GM15510 (cell line): ENCODE measurements around the gene COL25A1.

Source experiments
- POLR2A ChIP-seq: IDR thresholded peaks from 3 replicates; pipeline ENCODE4 v1.6.1; 2011; ENCODE audit warnings: borderline replicate concordance; ENCODE audit not compliant: insufficient read length; ENCODE audit errors: extremely low read depth

Gene COL25A1

DNA sequence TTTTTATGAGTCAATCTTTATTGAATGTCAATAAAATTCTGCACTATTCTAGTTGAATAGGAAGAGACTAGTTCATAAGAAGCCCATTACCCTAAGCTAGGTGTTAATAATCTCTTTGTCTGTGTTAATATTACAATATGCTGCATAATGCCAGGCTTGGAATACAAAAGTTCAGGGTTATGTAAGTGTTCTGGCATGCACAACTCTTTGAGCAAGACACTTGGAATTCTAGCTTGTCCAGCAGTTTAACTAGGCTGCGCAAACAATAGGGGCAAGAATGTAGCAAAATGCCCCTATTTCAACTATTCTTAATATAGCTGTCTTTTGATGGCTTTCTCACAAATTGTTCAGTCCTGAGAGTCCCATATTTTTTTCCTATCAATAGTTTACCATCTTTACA, 508.3 kb downstream of the COL25A1 start:
- no peak for TF ChIP-seq POLR2A

DNA sequence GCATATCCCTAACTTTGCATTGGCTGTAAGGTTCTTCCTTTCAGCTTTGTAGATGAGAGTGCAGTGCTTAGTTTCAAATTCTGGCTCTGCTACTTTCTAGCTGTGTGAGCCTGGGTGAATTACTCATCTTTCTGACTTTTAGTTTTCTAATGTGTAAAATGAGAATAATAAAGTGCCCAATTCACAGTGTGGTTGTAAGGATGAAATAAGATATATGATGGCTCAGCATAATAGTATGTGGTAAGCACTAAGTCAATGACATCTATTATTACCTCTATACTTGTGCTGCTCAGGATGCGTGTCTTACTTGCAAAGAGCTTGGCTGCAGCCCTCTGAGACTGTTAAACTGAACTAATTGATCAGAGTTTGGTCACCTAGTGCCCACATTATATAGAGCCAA, 509.0 kb downstream of the COL25A1 start:
- no peak for TF ChIP-seq POLR2A

DNA sequence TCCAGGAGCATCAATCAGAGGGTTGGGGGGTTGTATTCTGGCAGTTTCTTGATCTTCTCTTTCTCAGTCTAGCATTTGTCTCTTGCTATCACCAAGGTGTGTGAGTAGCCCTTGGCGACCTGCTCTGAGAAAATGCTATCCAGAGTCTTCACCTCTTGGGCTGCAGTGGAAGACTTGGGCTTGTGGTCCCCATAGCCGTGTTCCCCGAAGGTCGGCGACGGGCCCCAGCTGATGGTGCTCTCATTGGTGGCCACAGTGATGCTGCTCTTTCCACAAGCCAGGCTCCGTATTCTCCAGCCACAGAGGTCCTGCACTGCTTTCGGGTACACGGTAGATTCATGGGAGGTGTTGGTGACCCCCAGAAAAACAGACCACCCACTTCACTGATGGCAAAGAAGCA, 513.7 kb downstream of the COL25A1 start:
- TF ChIP-seq POLR2A: no peak

DNA sequence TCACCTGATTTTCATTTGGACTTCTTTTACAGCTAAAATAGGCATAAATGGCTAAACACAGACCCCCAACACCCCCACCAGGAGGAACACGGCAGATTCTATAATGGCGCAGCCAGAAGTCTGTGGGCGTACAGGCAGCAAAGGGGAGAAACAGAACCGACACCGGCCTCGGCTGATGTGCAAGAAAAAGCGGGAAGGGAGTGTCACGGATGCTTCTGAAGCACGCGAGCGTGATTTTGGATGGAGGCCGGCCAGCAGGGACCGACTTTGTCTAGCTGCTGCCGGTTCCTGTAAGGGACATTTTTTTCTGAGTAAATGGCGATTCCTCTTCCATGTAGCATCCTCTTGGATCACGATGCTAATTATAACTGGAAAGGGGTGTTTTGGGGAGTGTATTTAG, 514.7 kb downstream of the COL25A1 start:
- TF ChIP-seq POLR2A: no peak

DNA sequence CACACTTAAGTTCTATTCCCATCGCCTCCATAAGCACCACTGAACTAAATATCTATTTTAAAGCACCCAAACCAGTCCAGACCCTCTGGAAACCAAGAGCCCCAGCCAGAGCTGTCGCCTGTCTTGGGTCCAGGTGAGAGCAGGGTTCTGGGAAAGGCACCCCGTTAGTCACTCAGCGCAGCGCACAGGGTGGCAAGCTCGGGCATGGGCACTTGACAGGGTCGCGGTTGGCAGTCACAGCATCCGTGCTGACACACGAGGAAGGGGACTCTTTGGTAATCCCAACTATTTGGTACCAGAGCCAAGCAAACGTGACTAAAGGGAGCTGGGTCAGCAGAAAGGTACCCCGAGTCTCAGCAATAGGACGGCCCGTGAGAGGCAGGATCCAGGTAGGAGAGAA, 515.4 kb downstream of the COL25A1 start:
- TF ChIP-seq POLR2A: no peak

DNA sequence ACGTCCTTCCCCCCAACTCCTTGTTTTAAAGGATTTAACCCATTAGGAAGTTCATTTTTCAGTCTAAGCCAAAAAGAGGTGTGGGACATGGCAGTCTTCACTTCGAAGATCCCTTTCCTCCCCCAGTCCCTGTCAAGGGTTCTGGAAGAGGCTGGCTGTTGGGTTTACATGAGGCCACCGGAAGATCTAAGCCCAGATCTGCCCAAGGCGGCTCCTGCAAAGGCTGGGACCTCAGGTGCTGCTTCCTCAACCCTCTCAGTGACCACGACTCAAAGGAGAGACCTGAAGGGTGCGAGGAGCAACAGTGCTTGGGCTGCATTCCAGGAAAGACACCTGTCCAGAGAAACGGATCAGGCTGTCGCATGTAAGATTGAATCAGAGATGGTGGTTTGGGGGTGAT, 516.1 kb downstream of the COL25A1 start:
- TF ChIP-seq POLR2A: no peak

DNA sequence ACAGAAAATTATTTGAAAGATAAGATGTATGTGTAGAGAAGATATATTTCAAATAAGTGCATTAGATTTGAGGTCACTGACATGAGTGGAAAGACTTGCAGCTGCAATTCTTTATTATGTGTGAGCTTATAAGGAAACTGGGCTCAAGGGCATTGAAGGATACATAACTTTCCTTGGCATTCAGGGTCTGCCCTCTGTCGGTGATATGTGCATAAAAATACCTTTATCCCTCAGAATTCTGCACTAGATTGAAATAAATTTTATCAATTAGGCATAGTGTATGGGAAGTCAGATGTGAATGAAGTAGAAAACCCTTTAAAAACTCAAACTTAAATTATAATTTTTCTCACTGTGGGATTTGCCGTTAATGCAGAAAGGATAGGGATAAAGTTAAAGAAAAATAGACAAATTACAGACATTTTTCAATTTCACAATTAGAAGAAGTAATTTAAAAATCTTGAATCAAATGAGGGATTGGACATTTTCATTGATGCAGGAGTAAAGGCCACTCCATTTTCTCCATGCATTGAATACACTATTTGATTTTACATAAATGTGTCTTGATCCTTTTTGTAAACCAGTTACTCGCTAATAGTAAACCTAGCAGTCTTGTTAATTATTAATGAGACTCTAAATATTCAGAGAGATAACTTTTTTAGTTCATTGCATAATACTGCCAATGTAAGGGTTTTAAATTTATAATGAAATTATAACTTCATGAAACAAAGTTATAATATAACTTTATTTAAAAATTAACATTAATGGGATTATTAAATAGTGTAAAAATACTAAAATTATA, 518.6 kb downstream of the COL25A1 start:
- TF ChIP-seq POLR2A: no peak

DNA sequence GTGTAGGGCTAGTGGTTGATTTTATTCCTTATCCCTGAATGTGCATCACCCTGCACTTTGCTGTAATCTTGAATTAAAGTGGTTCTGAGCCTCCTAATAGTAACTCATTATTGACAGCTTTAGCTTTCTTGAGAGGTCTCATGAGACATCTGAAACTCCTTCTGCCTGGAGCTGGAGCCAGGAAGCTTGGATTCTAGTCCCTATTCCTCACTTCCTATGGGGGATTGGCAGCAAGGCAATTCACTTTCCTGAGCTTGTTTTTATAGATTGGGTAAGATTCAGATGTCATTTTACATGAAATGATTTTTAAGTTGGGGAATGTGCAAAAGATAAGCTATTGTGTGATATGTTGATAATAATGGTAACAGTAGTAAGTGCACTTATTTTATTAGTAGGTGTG, 522.5 kb downstream of the COL25A1 start:
- TF ChIP-seq POLR2A: no peak

DNA sequence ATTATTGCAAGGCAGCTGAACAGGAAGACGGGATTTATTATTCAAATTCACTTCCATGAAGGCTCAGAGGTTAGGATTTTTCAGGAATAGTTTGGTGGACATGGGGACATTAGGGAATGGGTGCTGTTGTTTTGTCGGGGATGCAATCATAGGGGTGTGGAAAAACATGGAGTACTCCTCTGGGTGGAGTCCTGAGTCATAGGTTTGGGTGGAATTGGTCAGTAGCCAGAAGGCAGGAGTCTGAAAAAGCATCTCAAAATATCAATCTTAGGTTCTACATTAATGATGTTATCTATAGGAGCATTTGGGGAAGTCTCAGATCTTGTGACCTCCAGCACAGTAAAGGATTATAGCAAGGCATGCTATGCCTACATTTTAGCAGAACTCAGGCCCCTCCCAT, 525.1 kb downstream of the COL25A1 start:
- TF ChIP-seq POLR2A: no peak

DNA sequence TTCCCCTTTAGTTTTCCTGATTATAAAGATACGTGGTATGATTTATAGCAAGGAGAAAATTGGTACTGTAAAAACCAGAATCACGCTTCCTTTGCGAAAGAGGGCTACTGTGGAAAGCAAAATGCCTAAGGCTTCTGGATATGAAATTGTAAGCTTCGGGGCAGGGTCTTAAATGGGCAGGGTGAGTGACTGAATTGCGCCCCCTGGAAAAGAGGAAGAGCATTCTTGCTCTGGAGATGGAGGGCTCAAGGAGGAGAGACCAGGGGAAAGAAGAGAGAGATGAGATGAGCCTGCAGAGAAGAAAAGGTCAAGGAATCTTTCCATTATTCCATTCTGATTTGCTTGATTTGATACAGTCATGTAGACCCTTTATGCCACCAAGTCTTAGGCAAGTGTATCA, 526.5 kb downstream of the COL25A1 start:
- no peak for TF ChIP-seq POLR2A

DNA sequence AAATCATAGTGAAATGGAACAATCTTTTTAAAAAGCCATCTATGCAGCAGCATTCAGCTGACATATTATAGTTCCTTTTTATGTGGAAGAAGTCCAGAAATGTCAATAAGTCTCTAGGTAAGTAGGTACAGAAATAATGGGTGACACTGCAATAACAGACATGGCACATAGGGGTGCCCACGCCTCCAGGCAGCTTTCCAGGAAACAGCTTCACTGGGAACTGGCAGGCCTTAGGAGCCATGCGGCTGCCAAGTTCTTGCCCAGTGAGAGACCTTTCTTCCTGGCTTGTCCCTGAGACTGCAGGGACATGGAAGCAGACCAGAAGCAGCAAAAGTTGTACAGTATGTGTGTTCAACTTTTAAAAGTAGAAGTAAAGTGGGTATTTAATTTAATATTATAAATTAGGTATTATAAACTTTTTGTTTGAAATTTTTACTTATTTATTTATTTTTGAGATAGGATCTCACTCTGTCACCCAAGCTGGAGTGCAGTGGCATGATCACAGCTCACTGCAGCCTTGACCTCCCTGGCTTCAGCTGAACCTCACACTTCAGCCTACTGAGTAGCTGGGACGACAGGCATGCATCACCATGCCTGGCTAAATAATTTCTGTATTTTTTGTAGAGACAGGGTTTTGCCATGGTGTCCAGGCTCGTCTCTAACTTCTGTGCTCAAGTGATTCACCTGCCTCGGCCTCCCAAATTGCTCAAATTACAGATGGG, 527.5 kb downstream of the COL25A1 start:
- no peak for TF ChIP-seq POLR2A

DNA sequence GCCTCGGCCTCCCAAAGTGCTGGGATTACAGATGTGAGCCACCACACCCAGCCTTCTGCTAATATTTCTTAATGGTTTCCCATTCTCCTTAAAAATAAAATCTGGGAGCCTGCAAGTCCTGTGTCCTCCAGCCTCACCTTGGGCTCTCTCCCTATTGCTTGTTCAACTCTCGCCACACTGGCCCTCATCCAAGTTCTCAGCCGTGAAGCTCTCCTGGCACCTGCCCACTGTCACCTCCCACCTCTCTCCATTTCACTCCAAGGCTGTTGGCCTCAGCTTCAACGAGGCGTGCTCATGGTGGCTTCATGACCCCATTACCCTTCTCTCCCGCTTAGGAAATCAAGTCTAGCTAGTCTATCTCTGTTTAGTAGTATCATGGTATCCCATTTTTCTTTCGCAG, 530.1 kb downstream of the COL25A1 start:
- no peak for TF ChIP-seq POLR2A

DNA sequence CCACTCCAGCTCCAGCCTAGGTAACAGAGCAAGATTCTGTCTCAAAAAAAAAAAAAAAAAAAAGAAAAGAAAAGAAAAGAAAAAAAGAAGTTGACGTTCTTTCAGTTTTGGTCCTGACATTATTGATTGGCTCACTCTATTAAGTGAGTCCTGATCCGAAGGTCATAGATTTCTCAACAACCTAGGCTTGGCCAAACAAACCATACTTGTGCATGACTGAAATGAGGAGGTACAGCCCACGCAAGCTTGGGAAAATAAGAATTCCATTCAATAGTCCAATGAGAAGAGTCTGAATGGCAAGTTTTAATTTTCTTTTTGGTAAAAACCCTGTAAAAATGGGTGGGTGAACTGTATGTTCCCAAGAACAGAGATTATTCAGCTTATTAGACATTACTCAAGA, 536.4 kb downstream of the COL25A1 start:
- no peak for TF ChIP-seq POLR2A

DNA sequence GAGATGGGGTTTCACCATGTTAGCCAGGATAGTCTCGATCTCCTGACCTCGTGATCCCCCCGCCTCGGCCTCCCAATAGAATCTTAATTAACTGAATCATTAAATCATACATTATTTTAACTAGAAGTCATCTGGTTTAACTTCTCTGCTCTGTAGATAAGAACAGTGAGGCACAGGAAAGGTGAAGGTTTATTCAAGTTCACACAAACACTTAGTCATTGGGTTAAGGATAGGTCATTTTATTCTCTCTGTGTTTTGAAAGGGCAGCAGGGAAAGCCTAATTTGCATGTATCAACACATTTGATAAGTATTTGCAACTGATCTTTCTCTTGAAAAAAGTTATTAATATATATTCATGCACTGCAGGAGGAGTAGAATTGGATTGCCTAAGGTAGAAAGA, 538.5 kb downstream of the COL25A1 start:
- TF ChIP-seq POLR2A: no peak

DNA sequence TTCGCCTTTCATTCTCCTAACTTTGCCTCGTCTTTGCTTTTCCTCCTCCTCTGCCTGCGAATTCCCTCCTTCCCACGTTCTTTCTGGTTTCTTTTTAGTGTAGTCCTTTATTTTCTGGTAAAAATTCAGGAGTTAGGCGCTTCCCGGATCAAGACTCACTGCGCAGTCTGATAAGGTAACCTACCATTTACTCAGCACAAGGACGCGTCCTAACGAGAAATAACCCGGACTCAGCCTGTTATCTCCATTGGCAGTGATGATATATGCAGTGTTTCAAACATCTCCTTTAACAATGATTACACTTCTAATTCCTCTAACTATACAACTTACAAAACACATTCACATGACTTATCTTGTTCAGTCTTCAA, 539.2 kb downstream of the COL25A1 start:
- TF ChIP-seq POLR2A: no peak

DNA sequence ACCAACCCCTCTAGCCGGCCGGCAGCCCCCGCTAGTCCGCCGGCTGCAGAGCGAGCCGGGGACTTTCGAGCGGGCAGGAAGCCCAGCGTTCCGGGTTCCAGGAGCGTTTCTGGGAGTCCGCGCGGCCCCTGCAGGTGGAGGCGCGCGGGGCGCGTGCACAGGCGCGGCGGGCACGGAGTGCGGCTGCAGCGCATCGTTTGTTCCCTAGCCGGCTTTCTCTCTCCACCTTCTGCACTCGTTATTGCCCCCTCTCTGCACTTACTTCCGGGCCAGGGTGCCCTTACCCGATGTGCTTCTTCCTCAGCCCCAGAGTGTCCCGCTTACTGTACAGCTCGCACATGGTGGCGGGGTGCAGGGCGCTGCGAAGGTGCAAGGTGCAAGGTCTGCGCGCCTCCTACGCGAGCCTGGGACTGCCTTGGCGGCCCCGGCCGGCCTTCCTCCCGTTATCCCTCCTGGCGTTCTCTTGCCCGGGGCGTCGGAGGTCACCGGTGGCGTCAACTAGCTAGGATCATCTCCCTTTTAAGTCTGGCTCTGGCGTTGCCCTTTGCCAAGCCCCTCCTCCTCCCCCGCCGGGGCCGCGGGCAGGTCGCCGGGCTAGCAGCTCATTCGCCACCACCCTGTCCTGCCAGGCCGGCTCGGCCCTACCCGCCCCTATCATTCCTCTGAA, 539.8 kb downstream of the COL25A1 start, which contains the start of gene ETNPPL:
Gene ETNPPL, minus strand, starts transcription at position 495 of the 667 bp plus-strand sequence. Its CDS starts 155 bp downstream, at position 340.
- no peak for TF ChIP-seq POLR2A
